ENCODE measurements around the gene EEF1AKMT4. TPM values are rescaled to one million over a fixed set of nuclear protein-coding genes. Genes with fewer than 3 reads are reported as not detected.

Gene EEF1AKMT4
- total RNA-seq, 3 donors from 2014 or later = 2.8 to 5.0 (median 3.2) TPM

GRCh38 chr3:184236636-184237035 lies 12.8 kb upstream of the EEF1AKMT4 start:
- DNase-seq (peak in 1 of 3 donors; percentile 27), ATAC-seq (no peak)
- Histone ChIP-seq H3K4me3 (no peak overlapping the region), H3K9me3 (no peaks in the 10 kb centered on the region), H3K36me3 (ENCODE audit: low read depth) (no peaks in the 10 kb centered on the region), H3K4me1 (ENCODE audit: low read depth) (no peaks in the 10 kb centered on the region)
- intact Hi-C loops (cut with DNase I, micrococcal nuclease) = no loop called here
- TF ChIP-seq, protein P1, sequence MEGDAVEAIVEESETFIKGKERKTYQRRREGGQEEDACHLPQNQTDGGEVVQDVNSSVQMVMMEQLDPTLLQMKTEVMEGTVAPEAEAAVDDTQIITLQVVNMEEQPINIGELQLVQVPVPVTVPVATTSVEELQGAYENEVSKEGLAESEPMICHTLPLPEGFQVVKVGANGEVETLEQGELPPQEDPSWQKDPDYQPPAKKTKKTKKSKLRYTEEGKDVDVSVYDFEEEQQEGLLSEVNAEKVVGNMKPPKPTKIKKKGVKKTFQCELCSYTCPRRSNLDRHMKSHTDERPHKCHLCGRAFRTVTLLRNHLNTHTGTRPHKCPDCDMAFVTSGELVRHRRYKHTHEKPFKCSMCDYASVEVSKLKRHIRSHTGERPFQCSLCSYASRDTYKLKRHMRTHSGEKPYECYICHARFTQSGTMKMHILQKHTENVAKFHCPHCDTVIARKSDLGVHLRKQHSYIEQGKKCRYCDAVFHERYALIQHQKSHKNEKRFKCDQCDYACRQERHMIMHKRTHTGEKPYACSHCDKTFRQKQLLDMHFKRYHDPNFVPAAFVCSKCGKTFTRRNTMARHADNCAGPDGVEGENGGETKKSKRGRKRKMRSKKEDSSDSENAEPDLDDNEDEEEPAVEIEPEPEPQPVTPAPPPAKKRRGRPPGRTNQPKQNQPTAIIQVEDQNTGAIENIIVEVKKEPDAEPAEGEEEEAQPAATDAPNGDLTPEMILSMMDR (IDR thresholded peaks at IDR 0.05) = no peak

DNA sequence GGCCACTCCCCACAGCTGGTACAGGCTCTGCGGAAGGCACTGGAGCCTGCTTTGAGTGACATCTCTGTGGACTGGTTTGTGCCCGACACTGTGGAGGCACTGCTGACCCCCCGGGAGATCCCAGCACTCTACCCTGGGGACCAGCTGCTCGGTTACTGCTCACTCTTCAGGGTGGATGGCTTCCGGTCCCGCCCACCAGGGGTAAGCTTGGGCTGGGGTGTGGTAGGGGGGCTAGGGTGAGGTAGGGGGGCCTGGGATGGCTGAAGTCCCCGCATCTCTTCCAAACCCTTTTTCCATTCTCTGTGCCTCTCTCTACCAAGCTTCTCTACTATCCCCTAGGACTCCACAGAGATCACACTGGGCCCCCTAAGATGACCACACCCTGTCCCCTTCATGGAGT lies 12.3 kb upstream of the EEF1AKMT4 start:
- H3K4me1 ChIP-seq (ENCODE audit: low read depth) = no peaks in the 10 kb centered on the region
- no peaks in the 10 kb centered on the region for H3K36me3 ChIP-seq (ENCODE audit: low read depth)
- H3K4me3 ChIP-seq = no peak overlapping the region
- ATAC-seq (no peak), DNase-seq (no peak)
- no peaks in the 10 kb centered on the region for H3K9me3 ChIP-seq
- intact Hi-C loops (cut with DNase I, micrococcal nuclease) = no loop called here
- TF ChIP-seq, protein P1 (IDR thresholded peaks at IDR 0.05) = no peak

GRCh38 chr3:184237807-184238206 lies 11.7 kb upstream of the EEF1AKMT4 start:
- no peak for DNase-seq
- intact Hi-C loops (cut with DNase I, micrococcal nuclease) = no loop called here
- H3K36me3 ChIP-seq (ENCODE audit: low read depth) = no peaks in the 10 kb centered on the region
- no peaks in the 10 kb centered on the region for H3K4me1 ChIP-seq (ENCODE audit: low read depth)
- no peak for ATAC-seq
- TF ChIP-seq, protein P1 (IDR thresholded peaks at IDR 0.05) = no peak
- H3K4me3 ChIP-seq = no peak overlapping the region
- H3K9me3 ChIP-seq = no peaks in the 10 kb centered on the region

DNA sequence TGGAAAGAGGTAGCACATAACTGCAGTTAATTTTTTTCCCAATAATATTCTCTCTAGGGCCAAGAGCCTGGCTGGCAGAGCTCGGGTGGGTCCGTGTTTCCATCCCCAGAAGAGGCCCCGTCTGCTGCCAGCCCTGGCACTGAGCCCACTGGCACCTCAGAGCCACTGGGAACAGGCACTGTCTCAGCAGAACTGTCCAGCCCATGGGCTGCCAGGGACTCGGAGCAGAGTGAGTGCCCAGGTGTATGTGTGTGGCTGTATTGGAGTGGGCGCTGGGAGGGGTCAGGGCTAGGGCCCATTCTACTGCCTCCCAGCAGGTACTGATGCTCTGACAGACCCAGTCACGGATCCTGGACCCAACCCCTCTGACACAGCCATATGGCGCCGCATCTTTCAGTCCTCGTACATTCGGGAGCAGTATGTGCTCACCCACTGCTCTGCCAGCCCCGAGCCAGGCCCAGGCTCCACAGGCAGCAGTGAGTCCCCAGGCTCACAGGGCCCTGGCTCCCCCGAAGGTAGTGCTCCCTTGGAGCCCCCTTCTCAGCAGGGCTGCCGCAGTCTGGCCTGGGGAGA lies 11.1 kb upstream of the EEF1AKMT4 start:
- DNase-seq (peak in 1 of 3 donors; percentile 44), ATAC-seq (no peak)
- no peak overlapping the region for H3K4me3 ChIP-seq
- H3K4me1 ChIP-seq (ENCODE audit: low read depth) = no peaks in the 10 kb centered on the region
- intact Hi-C loops (cut with DNase I, micrococcal nuclease) = no loop called here
- TF ChIP-seq, protein P1 (IDR thresholded peaks at IDR 0.05) = no peak
- no peaks in the 10 kb centered on the region for H3K36me3 ChIP-seq (ENCODE audit: low read depth)
- no peaks in the 10 kb centered on the region for H3K9me3 ChIP-seq

DNA sequence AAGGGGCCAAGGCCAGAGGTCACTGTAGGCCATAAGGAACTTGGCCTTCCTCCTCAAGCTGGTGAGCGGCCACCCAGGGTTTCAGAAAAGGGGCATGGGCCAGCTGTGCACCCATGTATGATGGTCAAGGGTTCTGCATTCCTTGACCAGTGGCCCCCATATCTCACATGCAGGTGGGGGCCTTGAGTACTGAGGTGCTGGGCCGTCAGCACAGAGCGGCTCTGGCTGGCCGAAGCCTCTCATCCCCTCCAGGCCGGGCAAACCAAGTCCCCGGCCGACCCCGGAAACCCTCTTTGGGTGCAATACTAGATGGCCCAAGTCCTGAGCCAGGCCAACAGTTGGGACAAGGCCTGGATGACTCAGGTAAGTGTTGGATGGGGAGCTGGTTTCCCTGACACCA lies 10.3 kb upstream of the EEF1AKMT4 start:
- H3K4me1 ChIP-seq (ENCODE audit: low read depth) = no peaks in the 10 kb centered on the region
- ATAC-seq = no peak

More for the DNA sequence above, 10.3 kb upstream of the EEF1AKMT4 start:
- no peaks in the 10 kb centered on the region for H3K9me3 ChIP-seq
- H3K36me3 ChIP-seq (ENCODE audit: low read depth) = no peaks in the 10 kb centered on the region
- intact Hi-C loops (cut with DNase I, micrococcal nuclease) = no loop called here
- peak in 1 of 3 donors; percentile 46 for DNase-seq
- TF ChIP-seq, protein P1 (IDR thresholded peaks at IDR 0.05) = no peak
- no peak overlapping the region for H3K4me3 ChIP-seq

All from mucosa of descending colon (tissue), 3 donors.